GM21515 (cell line): ENCODE measurements around the gene POLR3K.
A peak's percentile ranks its signal among the peaks of the same experiment; 100 is the strongest.

Source experiments
- ATAC-seq: cut with Tn5 transposase; IDR thresholded peaks from one replicate; pipeline ENCODE4 v1.9.1; 2021; ENCODE audit not compliant: unreplicated experiment

POLR3K gene

DNA sequence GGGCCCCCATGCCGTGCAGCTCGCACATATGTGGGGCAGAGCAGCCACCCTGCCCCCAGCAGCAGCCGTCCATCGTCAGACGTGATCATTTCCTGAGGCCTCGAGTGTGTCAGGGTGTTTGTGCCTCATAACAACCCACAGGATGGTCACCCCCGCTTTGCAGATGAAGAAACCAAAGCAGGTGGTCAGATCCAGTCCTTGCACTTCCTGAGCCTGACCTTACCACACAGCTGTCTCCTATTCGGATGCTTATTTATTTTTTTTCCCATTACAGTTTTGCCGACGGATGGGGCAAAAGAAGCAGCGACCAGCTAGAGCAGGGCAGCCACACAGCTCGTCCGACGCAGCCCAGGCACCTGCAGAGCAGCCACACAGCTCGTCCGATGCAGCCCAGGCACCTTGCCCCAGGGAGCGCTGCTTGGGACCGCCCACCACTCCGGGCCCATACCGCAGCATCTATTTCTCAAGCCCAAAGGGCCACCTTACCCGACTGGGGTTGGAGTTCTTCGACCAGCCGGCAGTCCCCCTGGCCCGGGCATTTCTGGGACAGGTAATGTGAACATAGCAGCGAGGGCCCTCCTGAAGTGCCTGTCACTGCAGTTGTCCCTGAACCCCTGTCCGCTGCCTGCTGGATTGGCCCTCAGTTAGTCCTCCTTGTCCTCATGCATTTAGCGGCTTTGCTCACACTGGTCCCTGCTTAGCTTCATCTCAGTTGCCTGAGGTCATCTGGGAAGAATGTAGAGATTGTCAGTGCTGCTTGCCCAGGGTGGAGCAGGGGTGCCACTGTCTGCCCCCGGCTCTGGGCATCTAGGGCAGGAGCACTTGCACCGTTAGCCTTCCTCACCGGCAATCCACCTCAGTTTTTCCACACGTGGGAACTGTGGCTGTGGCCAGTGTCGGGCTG is 26.0 kb upstream of the POLR3K start:
- ATAC-seq: no peak

DNA sequence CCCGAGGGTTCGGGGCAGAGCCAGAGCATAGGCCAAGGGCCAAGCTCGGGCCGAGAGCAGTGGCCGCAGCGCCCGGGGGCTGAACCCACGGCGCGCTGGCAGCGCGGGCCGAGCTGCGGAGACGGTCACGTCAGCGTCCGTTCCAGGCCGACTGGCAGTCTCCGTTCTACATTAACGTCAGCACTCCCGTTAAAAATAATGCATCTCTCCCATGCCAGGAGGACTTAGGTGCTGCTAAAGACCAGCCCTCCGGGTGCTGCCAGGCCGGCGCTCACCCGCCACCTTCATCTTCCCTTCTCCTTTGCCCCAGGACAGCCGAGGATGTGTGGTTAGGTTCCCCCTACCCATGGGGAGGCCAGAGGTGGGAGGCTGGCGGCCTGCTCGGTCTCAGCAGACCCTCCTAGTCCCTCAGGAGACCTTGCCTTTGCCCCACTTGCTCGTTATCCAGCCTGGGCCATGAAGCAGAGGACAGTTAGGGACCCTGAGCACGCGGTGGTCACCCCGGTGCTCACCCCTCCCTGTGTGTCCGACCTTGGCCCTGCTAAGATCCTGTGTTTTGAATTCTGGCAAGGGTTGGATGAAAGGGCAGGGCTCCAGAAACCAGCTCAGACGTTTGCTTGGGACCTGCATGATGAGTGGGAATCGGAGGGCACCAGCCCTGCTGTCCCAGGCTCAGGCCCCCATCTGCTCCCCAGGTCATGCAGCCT is 25.2 kb upstream of the POLR3K start:
- no peak for ATAC-seq

DNA sequence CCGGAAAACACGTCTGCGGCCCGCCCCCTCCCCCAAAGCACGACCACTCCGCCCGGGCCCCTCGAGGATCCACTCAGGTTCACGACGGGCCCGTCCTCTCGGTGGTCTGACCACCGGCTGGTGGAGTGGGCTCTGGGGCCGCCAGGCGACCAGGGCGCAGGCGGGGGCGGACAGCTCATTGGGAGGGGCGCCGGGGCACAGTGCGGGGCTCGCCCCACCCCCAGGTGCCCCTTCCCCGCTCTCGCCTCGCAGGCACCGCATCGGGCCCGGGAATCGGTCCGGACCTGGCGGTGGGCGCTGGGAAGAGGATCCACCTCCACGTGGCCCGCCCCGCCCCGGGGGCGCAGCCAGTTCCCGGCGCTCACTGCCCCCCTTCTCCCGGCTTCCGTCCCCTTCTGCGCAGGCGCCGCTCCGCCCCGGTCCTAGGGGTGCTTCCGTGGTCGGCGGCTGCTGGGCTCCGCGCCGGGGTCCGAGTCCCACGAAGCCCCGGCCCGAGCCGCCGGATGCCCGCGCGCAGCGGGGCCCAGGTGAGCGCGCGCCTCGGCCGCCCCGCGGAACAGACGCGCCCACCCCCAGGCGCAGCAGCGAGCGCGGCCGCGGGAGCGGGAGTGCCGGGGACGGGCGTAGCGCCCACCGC is 24.5 kb upstream of the POLR3K start, which contains the start of gene MPG:
MPG (plus strand) TSS at position 419 of the 637 bp plus-strand sequence; CDS start at position 504, 85 bp downstream.
- ATAC-seq: peak; percentile 71

DNA sequence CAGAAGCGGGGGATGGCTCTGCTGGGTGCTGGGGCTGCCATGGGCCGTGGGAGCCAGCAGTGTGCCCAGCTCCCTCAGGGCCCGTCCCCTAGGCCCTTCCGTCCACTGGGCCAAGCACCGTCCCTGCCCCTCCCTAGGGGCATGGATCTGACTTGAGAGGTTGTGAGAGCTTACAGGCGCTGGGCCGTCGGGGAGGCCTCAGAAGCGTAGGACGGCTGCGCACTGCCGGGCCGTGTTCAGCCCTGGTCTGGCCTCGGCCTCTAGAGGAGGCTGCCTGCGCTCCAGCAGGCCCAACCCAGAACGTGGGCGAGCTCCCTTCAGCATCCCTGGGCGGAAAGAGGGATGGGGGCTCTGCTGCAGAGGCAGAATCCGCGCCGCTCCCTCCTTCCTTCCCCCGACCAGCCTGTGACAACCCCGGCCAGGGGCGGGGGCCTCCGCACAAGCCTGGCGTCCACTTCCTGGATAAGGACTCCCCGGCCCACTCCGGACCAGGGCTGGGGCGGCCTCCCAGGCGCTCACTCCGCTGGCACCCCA is 23.9 kb upstream of the POLR3K start:
- ATAC-seq: peak; percentile 11

DNA sequence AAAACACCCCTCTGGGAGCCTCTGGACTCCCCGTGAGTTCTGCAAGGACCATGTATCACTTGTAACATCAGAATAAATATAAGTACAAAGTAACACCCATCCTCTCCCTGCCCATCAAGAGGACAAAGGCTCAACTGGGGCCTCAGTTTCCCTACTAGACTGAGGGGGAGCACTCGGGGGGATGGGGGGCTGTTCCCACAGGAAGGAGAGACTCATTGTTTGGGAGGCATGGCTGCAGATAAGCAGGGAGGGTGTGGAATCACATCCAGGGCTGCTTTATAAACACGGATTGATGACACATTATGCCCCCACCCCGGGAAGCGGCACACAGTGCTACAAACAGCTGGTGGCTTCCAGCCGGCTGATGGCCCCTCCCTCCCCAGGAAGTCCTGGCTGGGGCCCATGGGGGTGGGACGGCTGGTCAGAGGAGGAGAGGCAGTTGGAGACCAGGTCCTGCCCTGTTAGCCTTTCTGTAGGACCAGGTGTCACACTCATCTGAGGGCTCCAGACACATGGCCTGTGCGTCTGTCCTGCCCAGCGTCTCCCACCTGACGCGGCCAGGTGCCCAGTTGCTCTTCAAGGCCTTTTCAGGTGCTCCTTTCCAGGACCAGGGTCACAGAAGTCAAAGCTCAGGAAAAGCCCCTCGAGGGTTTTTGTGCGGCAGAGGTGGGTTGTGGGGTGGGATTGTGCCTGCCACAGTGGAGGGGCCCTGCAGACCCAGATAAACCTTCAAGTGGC is 23.3 kb upstream of the POLR3K start:
- ATAC-seq: no peak

DNA sequence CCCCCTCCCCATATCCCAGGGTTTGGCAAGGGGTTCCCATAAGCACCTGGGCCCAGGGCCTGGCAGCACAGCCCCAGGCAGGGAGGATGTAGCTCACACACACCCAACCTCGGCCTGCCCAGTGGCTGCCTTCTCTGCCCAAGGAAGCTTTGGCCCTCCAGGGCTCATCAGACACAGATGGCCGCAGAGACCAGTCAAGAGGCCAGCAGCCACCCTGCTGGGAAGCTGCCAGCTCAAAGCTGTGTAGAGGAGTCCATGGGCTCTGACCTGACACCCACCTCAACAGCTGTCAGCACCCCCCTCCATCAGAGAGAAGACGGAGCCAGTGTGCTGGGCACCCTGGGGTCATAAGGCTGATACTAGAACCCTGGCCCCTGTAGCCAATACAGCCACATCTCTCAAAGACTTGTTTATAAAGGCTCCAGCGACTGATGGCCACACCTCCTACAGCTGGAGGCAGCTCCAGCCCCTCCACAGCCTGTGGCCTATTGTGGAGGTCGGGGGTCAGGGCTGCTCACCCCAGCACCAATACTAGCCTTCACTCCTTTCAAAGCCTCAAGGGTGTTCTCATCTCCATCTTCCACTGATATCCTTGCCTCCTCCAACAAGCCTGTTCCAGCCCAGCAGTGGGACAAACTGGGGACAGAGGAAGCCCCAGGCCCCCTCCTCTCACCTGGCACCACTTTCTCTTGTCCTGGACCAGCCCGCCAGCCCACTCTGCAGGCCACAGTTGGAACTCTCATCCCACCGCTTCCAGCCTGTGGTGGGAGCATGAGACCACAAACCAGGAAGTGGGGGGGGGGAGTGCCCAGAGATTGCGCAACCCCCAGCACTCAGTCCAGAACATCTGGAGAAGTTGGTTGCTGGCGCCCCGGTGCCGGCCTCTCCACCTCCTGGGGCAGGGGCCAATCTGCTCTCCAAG is 22.4 kb upstream of the POLR3K start:
- ATAC-seq: no peak

DNA sequence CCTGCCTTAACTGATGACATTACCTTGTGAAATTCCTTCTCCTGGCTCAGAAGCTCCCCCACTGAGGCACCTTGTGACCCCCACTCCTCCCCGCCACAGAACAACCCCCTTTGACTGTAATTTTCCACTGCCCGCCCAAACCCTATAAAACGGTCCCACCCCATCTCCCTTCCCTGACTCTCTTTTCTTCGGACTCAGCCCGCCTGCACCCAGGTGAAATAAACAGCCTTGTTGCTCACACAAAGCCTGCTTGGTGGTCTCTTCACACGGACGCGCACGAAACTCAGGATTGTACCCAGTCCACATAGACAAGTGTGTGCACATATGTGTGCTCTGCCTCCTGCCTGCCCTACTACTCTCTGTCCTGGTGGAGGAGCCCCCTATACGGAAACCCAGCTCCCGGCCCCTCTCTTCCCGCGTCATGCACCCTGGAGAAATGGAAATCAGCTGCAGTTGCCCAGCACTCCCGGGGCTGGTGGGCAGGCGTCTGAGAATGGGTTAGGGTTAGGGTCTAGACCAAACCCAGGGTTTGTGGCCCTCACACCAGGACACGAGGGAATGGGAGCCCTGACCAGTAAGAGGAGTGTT is 21.4 kb upstream of the POLR3K start:
- ATAC-seq: no peak

DNA sequence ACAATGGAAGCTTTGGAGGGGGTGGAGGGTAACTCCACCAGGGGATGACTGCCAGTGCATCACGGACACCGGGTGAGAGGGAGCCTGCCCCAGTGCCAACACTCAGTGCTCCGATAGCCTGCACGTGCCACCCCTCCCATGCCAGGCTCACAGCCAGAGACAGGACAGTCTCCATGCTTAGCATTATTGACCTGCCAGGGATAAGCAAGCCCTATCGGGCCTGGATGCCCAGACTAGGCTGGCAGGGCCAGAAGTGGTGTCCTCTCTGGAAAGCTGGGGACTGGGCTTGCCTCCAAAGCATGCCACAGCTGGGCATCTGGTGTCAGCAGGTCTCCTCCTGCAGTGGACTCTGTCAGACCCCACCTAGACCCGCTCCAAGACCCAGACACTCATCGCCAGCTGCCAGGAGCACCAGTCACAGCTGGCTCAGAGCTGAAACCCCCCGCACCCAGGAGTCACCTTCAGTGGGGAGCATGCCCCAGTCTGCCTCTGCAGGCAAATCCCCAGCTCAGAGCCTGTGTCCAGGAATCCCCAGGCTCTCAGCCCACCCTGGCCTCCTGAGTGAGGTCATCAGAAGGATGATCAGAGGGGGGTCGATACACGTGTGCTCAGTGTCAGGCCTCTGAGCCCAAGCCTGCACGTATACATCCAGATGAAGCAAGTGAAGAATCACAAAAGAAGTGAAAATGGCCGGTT is 20.8 kb upstream of the POLR3K start:
- no peak for ATAC-seq

DNA sequence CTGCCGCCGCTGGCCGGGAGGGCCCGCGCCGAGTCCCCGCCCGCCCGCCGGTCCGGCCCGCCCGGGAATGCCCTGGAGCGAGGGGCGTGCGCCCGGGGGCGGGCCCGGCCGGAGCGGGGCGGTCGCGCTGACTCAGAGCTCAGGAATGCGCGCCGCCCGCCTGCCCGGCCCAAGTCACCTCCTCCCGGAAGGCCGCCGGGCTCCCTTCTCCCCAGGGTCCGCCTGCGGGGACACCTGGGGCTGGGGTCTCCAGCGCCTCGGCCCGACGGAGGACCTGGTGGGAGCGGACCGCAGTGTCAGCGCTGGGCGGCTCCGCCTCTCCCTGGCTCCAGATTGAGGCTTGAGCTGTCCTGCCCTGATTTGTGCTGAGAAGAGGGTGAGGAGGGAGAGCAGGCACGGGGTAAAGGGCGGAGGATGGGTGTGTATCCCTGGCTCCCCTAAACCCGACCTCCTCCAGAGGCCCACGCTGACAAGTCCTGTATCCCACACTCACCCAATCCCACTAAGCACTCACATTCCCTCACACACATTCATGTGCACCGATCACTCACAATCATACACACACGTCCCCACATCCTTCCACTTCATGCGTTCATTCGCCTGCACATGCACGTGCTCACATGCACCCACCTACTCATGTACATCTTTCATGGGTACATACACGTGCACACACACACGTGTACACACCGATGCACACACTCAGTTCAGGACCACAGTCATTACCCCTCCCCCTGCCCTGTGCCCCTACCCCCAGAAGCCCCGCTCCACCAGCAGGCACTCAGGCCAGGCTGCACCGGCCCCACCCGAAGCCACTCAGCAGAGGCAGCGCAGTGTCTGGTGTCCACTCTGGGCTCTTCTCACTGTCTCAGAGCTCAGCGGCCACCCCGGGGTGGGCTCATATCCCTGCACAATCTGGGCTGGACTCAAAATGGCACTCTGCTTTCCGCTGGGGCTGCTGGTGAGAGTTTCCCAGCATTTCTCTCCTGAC is 19.4 kb upstream of the POLR3K start, which contains the start of gene RHBDF1:
RHBDF1 (minus strand) TSS at position 71 of the 988 bp plus-strand sequence. CDS start 7,616 bp downstream, outside the sequence.
- ATAC-seq: no peak

DNA sequence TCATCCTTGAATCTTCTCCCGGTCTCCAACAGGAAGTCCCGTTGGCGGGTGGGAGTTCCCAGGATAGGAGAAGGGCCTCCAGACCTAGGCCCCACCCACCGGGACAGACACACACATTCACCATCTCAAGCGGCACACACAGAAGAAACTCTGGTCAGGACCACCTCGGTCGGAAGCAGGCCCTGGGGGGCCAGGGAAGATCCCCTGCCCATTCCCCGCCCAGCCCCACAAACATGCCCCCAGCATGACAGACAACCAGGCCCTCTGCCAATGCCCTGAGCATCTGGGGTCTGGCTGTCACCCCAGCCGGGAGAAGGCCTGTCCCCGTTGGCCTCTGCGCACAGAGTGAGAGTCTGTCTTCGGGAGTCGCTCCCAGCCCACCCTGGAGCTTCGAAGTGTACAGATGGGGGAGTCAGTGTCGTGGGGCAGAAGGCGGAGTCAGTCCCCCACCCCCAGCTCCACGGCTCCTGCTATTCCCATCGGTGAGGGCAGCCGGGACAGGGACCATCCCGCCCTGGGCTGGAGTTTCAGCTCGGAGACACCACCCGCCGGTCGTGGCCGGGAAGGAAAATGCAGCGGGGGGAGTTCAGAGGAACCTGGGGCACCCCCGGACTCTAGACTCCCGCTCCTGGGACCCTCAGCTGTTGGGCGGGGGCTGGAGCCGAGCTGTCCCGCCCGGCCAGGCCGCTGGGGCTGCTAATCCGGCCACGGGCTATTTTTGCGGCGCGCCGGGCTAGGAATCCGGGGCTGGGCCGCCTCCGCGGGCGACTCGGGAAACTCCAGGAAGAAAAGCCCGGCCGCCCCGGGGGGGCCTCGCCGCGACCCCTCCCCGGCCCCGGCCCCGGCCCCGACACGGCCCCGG is 18.4 kb upstream of the POLR3K start:
- ATAC-seq: no peak

DNA sequence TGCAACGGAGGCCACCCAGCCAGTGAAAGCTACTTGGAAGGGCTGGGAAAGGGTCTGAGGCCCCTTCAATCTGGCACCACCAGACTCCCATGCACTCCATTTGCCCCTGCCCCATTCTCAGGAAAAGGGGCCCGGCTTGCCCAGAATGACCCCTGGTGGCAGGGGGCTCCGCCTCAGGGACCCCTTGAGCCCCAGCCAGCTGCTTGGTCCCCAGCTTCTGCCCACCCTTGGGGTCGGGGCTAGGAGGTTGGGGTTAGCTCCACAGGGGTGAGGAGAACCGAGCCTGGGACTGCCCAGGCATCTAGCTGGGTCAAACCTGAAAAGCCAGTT is 17.8 kb upstream of the POLR3K start:
- no peak for ATAC-seq

DNA sequence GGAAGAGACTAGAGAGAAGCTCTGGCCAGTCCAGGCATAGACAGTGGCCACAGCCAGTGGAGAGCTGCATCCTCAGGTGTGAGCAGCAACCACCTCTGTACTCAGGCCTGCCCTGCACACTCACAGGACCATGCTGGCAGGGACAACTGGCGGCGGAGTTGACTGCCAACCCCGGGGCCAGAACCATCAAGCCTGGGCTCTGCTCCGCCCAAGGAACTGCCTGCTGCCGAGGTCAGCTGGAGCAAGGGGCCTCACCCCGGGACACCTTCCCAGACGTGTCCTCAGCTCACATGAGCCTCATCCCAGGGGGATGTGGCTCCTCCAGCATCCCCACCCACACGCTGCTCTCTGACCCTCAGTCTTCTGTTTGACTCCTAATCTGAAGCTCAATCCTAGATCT is 15.8 kb upstream of the POLR3K start:
- ATAC-seq: no peak

DNA sequence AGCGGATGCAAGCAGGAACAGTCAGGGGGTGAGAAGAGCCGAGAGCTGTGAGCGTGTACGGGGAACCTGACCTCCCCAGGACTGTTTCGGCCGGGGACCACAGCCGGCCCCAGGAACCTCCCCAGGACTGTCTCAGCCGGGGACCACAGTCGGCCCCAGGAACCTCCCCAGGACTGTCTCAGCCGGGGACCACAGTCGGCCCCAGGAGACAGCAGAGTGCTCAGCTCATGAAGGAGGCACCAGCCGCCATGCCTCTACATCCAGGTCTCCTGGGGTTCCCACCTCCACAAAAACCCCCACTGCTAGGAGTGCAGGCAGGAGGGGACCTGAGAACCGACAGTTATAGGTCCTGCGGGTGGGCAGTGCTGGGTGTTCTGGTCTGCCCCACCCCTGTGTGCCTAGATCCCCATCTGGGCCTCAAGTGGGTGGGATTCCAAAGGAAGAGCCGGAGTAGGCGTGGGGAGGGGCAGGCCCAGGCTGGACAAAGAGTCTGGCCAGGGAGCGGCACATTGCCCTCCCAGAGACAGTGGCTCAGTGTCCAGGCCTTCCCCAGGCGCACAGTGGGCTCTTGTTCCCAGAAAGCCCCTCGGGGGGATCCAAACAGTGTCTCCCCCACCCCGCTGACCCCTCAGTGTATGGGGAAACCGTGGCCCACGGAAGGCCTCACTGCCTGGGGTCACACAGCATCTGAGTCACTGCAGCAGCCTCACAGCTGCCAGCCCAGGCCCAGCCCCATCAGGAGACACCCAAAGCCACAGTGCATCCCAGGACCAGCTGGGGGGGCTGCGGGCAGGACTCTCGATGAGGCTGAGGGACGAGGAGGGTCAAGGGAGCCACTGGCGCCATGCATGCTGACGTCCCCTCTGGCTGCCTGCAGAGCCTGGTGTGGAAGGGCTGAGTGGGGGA is 14.7 kb upstream of the POLR3K start:
- no peak for ATAC-seq

DNA sequence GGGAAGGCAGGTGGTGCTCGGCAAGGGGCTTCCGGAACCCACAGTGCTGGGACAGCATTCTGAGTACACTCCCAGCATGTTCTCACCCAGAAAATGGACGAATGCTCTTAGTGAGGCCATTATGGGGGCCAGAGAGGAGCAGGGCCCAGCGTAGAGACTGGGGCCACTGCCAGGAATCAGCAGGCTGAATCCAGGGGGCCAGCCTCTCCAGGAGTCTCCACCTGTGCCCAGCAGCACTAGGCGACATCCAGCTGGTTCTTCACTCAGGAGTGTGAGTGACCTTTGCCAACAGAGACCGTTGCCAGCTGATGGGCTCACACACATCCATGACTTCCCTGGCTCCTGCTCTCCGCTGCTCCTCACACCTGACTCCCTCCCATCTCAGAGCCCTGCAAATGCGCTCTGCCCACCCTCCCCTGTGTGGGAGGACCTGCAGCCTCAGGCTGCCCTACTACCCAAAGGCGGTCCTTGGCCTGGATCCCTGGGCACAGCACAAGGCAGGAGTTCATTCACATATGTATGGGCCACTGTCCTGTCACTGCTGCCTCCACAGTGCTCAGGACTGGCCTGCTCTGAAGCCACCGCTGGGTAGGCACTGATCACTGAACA is 13.9 kb upstream of the POLR3K start:
- no peak for ATAC-seq
